Neural progenitor cell (in vitro differentiated cells): ENCODE data around the gene DMTF1. TPM values are rescaled to one million over a fixed set of nuclear protein-coding genes. Genes with fewer than 3 reads are reported as not detected.

Experiments used
- DNase-seq: peaks from one replicate; pipeline ENCODE4 v3.0.0-alpha.2; 2016; ENCODE audit warnings: low spot score
- H2AFZ ChIP-seq: fragments of 200-600 bp; sonication (generic); replicated peaks from 2 replicates; pipeline ENCODE4 v1.6.1; 2016; ENCODE audit warnings: antibody characterized with exemption
- H3F3A ChIP-seq: fragments of 200-600 bp; sonication (generic); 2 replicates; pipeline ENCODE4 v1.6.1; 2016; ENCODE audit warnings: antibody characterized with exemption, low read depth
- H3K27ac ChIP-seq: fragments of 200-600 bp; sonication (generic); 2 replicates; pipeline ENCODE4 v1.5.1; 2016; ENCODE audit warnings: mild to moderate bottlenecking
- H3K27me3 ChIP-seq: fragments of 200-600 bp; sonication (generic); 2 replicates; pipeline ENCODE4 v1.6.1; 2016; ENCODE audit warnings: mild to moderate bottlenecking, moderate library complexity
- H3K36me3 ChIP-seq: fragments of 200-600 bp; sonication (generic); 2 replicates; pipeline ENCODE4 v1.5.1; 2016
- H3K4me1 ChIP-seq: fragments of 200-600 bp; sonication (generic); 2 replicates; pipeline ENCODE4 v1.6.1; 2016; ENCODE audit warnings: mixed run types
- H3K4me2 ChIP-seq: fragments of 200-600 bp; sonication (generic); 2 replicates; pipeline ENCODE4 v1.6.1; 2016
- H3K4me3 ChIP-seq: fragments of 200-600 bp; sonication (generic); 2 replicates; pipeline ENCODE4 v1.5.1; 2016
- H3K79me2 ChIP-seq: fragments of 200-600 bp; sonication (generic); 2 replicates; pipeline ENCODE4 v1.6.1; 2016; ENCODE audit warnings: low read depth
- H3K9ac ChIP-seq: fragments of 200-600 bp; sonication (generic); 2 replicates; pipeline ENCODE4 v1.6.1; 2016
- H3K9me3 ChIP-seq: fragments of 200-600 bp; sonication (generic); 2 replicates; pipeline ENCODE4 v1.5.1; 2016; ENCODE audit warnings: low read depth
- H4K20me1 ChIP-seq: fragments of 200-600 bp; sonication (generic); 2 replicates; pipeline ENCODE4 v1.6.1; 2016; ENCODE audit warnings: low read depth
- H3K27ac Mint-ChIP-seq: 3 replicates; pipeline ENCODE4 v1.8.0; 2021; ENCODE audit warnings: mixed read lengths
- H3K27me3 Mint-ChIP-seq: 2 replicates; pipeline ENCODE4 v1.8.0; 2022; ENCODE audit warnings: low read depth, mild to moderate bottlenecking, inconsistent platforms, moderate library complexity, mixed read lengths; ENCODE audit not compliant: insufficient read depth
- H3K36me3 Mint-ChIP-seq: 3 replicates; pipeline ENCODE4 v1.8.0; 2021; ENCODE audit warnings: mixed read lengths
- H3K4me1 Mint-ChIP-seq: 3 replicates; pipeline ENCODE4 v1.8.0; 2021; ENCODE audit warnings: mixed read lengths
- H3K4me3 Mint-ChIP-seq: 3 replicates; pipeline ENCODE4 v1.8.0; 2021; ENCODE audit warnings: mild to moderate bottlenecking, moderate library complexity, mixed read lengths
- H3K9me3 Mint-ChIP-seq: 3 replicates; pipeline ENCODE4 v1.8.0; 2020; ENCODE audit warnings: mixed read lengths
- EZH2 ChIP-seq: fragments of 200-600 bp; sonication (generic); IDR thresholded peaks from 2 replicates; pipeline ENCODE4 v1.6.1; 2017; ENCODE audit warnings: antibody characterized with exemption, mild to moderate bottlenecking, moderate library complexity
- EZH2phosphoT487 ChIP-seq: fragments of 200-600 bp; sonication (generic); IDR thresholded peaks from 2 replicates; pipeline ENCODE4 v1.6.1; 2017; ENCODE audit warnings: antibody characterized with exemption
- total RNA-seq: library from RNA; depleted of rRNA; stranded (reverse); fragments of >200 nt; gene quantifications from 2 replicates; pipeline ENCODE4 v1.2.3, GENCODE V29; 2015; ENCODE audit warnings: low replicate concordance
- TF ChIP-seq, protein P1 (sequence below): fragments of 200-600 bp; sonication (generic); IDR thresholded peaks from 2 replicates; pipeline ENCODE4 v1.5.1; 2017; ENCODE audit warnings: antibody characterized with exemption, mild to moderate bottlenecking

The DMTF1 gene
- total RNA-seq, 1 donor from 2014 or later = 176 TPM

DNA sequence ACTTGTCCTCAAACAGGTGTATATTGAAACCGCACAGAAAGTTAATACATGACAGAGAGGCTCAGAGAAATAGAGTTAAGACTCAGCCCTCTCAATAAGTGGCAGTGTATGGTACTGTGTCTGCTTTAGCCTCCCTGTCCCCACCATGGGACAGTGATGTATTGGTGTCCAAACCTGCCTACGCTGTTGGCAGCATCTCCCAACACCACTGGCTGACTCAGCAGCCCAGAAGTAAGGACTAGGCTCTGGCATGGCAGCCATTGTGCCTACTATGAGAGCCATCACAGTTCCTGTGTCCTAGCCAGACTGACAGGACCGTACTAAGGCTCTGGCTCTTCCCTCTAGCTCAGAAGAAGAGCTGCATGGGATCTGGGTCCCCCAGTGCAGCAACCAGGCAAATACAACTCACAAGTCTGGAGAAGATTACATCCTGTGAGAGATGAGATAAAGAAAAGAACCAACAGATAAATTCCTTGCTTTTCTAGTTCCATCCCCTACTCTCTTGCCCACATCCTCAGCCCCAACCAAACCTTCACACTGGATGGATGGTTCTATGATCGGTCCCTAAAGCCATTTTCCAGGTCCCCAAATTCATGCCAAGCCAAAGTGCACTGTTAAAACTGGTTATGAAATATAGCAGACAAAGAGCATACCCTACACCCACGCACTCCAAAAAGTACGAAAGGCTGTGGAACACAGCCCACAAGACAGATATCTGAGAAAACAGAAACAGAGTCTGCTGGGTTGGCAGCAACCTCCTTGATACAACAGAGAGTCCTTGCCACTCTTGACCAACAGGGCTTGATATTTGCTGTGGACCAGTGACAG lies 44.1 kb upstream of the DMTF1 start:
- Histone ChIP-seq H3K79me2 (no peaks in the 10 kb centered on the region), H3K4me3 (no peak overlapping the region), H3K36me3 (no peaks in the 10 kb centered on the region), H2AFZ (no peak overlapping the region), H3F3A (no peaks in the 10 kb centered on the region), H3K4me2 (no peak overlapping the region), H4K20me1 (no peaks in the 10 kb centered on the region), H3K27me3 (no peaks in the 10 kb centered on the region), H3K27ac (no peak overlapping the region), H3K9ac (no peak overlapping the region), H3K4me1 (no peaks in the 10 kb centered on the region), H3K9me3 (no peaks in the 10 kb centered on the region)
- H3K4me1 Mint-ChIP-seq = no peaks in the 10 kb centered on the region
- no peaks in the 10 kb centered on the region for H3K9me3 Mint-ChIP-seq
- no peak for DNase-seq
- H3K4me3 Mint-ChIP-seq = no peak overlapping the region
- no peaks in the 10 kb centered on the region for H3K36me3 Mint-ChIP-seq
- H3K27me3 Mint-ChIP-seq = no peaks in the 10 kb centered on the region
- H3K27ac Mint-ChIP-seq = no peak overlapping the region
- no peak for TF ChIP-seq EZH2
- no peak for TF ChIP-seq EZH2phosphoT487
- TF ChIP-seq, protein P1, sequence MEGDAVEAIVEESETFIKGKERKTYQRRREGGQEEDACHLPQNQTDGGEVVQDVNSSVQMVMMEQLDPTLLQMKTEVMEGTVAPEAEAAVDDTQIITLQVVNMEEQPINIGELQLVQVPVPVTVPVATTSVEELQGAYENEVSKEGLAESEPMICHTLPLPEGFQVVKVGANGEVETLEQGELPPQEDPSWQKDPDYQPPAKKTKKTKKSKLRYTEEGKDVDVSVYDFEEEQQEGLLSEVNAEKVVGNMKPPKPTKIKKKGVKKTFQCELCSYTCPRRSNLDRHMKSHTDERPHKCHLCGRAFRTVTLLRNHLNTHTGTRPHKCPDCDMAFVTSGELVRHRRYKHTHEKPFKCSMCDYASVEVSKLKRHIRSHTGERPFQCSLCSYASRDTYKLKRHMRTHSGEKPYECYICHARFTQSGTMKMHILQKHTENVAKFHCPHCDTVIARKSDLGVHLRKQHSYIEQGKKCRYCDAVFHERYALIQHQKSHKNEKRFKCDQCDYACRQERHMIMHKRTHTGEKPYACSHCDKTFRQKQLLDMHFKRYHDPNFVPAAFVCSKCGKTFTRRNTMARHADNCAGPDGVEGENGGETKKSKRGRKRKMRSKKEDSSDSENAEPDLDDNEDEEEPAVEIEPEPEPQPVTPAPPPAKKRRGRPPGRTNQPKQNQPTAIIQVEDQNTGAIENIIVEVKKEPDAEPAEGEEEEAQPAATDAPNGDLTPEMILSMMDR = no peak

DNA sequence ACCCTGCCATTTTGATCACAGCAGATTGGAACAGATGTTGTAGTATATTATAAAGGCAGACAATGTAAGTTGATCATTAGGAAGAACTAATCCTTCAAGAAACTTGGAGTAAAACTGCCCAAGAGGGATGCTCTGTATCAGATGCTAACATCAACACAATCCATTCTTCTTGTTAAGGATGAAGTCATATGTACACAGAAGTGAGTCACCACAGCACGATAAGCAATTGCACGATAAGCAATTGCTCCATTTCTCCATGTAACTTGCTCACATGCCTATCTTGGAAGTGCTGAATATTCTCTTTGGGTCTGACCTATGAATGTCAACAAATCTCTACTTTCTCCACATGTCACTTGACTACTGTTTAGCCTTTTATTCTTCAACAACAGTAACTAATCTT lies 41.5 kb upstream of the DMTF1 start:
- TF ChIP-seq, protein P1 = no peak
- TF ChIP-seq EZH2 = no peak
- TF ChIP-seq EZH2phosphoT487 = no peak
- no peaks in the 10 kb centered on the region for H3K27me3 Mint-ChIP-seq
- Histone ChIP-seq H3K4me3 (no peak overlapping the region), H3K36me3 (no peaks in the 10 kb centered on the region), H3K27me3 (no peaks in the 10 kb centered on the region), H3K4me1 (no peaks in the 10 kb centered on the region), H2AFZ (no peak overlapping the region), H4K20me1 (no peaks in the 10 kb centered on the region), H3K9me3 (no peaks in the 10 kb centered on the region), H3K4me2 (no peak overlapping the region), H3K79me2 (no peaks in the 10 kb centered on the region), H3K9ac (no peak overlapping the region), H3K27ac (no peak overlapping the region), H3F3A (no peaks in the 10 kb centered on the region)
- H3K27ac Mint-ChIP-seq = no peak overlapping the region
- H3K36me3 Mint-ChIP-seq = peaks cover 3% of the 10 kb centered on the region
- no peak overlapping the region for H3K4me3 Mint-ChIP-seq
- no peaks in the 10 kb centered on the region for H3K4me1 Mint-ChIP-seq
- peaks cover 9% of the 10 kb centered on the region for H3K9me3 Mint-ChIP-seq
- no peak for DNase-seq

DNA sequence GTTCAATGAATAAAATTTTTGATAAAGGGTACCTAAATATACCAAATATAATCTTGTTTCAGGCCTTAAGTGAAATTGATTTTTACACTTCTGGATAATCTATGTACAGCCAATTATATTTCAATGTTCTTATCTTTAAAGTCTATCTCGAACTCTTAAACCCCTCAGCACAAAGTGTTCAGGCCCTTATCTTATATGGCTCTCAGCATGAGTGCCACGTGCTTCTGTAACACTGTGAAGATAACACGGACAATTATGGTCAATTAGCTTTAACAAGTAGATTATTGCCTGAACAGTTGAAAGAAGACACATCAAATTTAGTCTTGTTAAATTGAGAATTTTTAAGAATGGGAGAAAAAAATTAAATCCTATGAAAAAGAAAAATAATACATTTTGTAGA lies 40.4 kb upstream of the DMTF1 start:
- peaks cover 11% of the 10 kb centered on the region for H3K9me3 Mint-ChIP-seq
- no peak overlapping the region for H3K9ac ChIP-seq
- TF ChIP-seq EZH2 (no peak), EZH2phosphoT487 (no peak)
- TF ChIP-seq, protein P1 = no peak
- H4K20me1 ChIP-seq = no peaks in the 10 kb centered on the region
- no peak overlapping the region for H2AFZ ChIP-seq
- H3K4me1 ChIP-seq = no peaks in the 10 kb centered on the region
- H3K4me2 ChIP-seq = no peak overlapping the region
- DNase-seq = no peak
- peaks cover 3% of the 10 kb centered on the region for H3K36me3 Mint-ChIP-seq
- H3K79me2 ChIP-seq = no peaks in the 10 kb centered on the region
- H3K27me3 ChIP-seq = no peaks in the 10 kb centered on the region
- no peaks in the 10 kb centered on the region for H3F3A ChIP-seq
- H3K27me3 Mint-ChIP-seq = no peaks in the 10 kb centered on the region
- no peak overlapping the region for H3K27ac Mint-ChIP-seq
- H3K4me3 Mint-ChIP-seq = no peak overlapping the region
- no peaks in the 10 kb centered on the region for H3K9me3 ChIP-seq
- H3K4me3 ChIP-seq = no peak overlapping the region
- H3K27ac ChIP-seq = no peak overlapping the region
- H3K36me3 ChIP-seq = no peaks in the 10 kb centered on the region
- H3K4me1 Mint-ChIP-seq = no peaks in the 10 kb centered on the region
